ENCODE results near the gene SPTBN4. TPM values are rescaled to one million over a fixed set of nuclear protein-coding genes. Genes with fewer than 3 reads are reported as not detected.

Gene SPTBN4
- total RNA-seq, 1 donor from 2014 or later = 23.2 TPM

- no peak for FAIRE-seq
- DNase-seq (ENCODE audit: low spot score in 2 of 2) = no peak
Measured at GRCh38 chr19:40625406-40626120, 158.8 kb downstream of the SPTBN4 start.

Small RNA genes lying within 50 kb of the gene (small RNA-seq; reads per million reads assigned to genes)
- not detected for gene RF00017

Other genes with a start within 250 kb of the SPTBN4 start
- gene TTC9B, start 248.6 kb upstream of the SPTBN4 start, total RNA-seq = 37.5 TPM
- 0.41 TPM for gene CCNP, start 240.3 kb upstream of the SPTBN4 start, total RNA-seq
- 34.6 TPM for gene AKT2, start 181.7 kb upstream of the SPTBN4 start, total RNA-seq
- 9.8 TPM for gene C19orf47, start 118.6 kb upstream of the SPTBN4 start, total RNA-seq
- 112 TPM for gene PLD3, start 118.3 kb upstream of the SPTBN4 start, total RNA-seq
- not detected for gene HIPK4, start 76.8 kb upstream of the SPTBN4 start, total RNA-seq
- 1.2 TPM for gene PRX, start 53.6 kb upstream of the SPTBN4 start, total RNA-seq
- gene SERTAD1, start 41.0 kb upstream of the SPTBN4 start, total RNA-seq = 2.0 TPM
- gene SERTAD3, start 22.7 kb upstream of the SPTBN4 start, total RNA-seq = 7.3 TPM
- 29.3 TPM for gene BLVRB, start 1.3 kb upstream of the SPTBN4 start, total RNA-seq
- gene SHKBP1, start 109.9 kb downstream of the SPTBN4 start, total RNA-seq = 1.6 TPM
- gene LTBP4, start 134.4 kb downstream of the SPTBN4 start, total RNA-seq = 25.3 TPM
- gene NUMBL, start 223.7 kb downstream of the SPTBN4 start, total RNA-seq = 16.7 TPM
- gene COQ8B, start 249.9 kb downstream of the SPTBN4 start, total RNA-seq = 24.5 TPM